Renal cortex interstitium (tissue), 11 donors: ENCODE results near the gene EIPR1. TPM values are rescaled to one million over a fixed set of nuclear protein-coding genes. Genes with fewer than 3 reads are reported as not detected.

Experiments
- DNase-seq, 11 donors: peaks; one replicate each; pipeline ENCODE4 v3.0.0-alpha.2; 2013; ENCODE audit warnings: low read depth in 9 of 11, low spot score in 4 of 11; ENCODE audit errors: extremely low read depth in 1 of 11
- polyA plus RNA-seq, 3 donors: library from polyadenylated mRNA; unstranded; fragments of 120-200 nt; gene quantifications; one replicate each; pipeline ENCODE4 v1.2.1, GENCODE V29; 2013; ENCODE audit not compliant: insufficient read length in 3 of 3

The EIPR1 gene
- polyA plus RNA-seq, 3 donors: 20.9 to 27.1 (median 26.0) TPM

- no peak for DNase-seq
Observed at GRCh38 chr2:3267869-3268704, 109.5 kb downstream of the EIPR1 start.

- DNase-seq: no peak
Observed at GRCh38 chr2:3266925-3267867, 110.4 kb downstream of the EIPR1 start.

GRCh38 chr2:3265981-3266924, 111.4 kb downstream of the EIPR1 start:
- no peak for DNase-seq

GRCh38 chr2:3265471-3265870, 112.1 kb downstream of the EIPR1 start:
- DNase-seq: no peak

GRCh38 chr2:3264010-3264744, 113.4 kb downstream of the EIPR1 start:
- DNase-seq: no peak

- no peak for DNase-seq
Observed at GRCh38 chr2:3263487-3263886, 114.1 kb downstream of the EIPR1 start.

- DNase-seq: no peak
Observed at GRCh38 chr2:3262437-3263388, 114.9 kb downstream of the EIPR1 start.

GRCh38 chr2:3261511-3261910, 116.1 kb downstream of the EIPR1 start:
- DNase-seq: no peak

- DNase-seq: no peak
Observed at GRCh38 chr2:3260959-3261358, 116.7 kb downstream of the EIPR1 start.

GRCh38 chr2:3257826-3258225, 119.8 kb downstream of the EIPR1 start:
- no peak for DNase-seq

GRCh38 chr2:3257166-3257565, 120.5 kb downstream of the EIPR1 start:
- DNase-seq: peak in 3 of 11 donors; percentile 8 to 29 (median 18)

- DNase-seq: no peak
Observed at GRCh38 chr2:3256605-3257004, 121.0 kb downstream of the EIPR1 start.

- no peak for DNase-seq
Observed at GRCh38 chr2:3256157-3256556, 121.5 kb downstream of the EIPR1 start.

GRCh38 chr2:3254442-3254941, 123.1 kb downstream of the EIPR1 start:
- no peak for DNase-seq

GRCh38 chr2:3253913-3254441, 123.6 kb downstream of the EIPR1 start:
- DNase-seq: no peak

GRCh38 chr2:3251946-3252345, 125.7 kb downstream of the EIPR1 start:
- DNase-seq: peak; percentile 13 to 55 (median 41)

- DNase-seq: no peak
Observed at GRCh38 chr2:3249476-3249962, 128.1 kb downstream of the EIPR1 start.
